Endothelial cell of umbilical vein (primary cell): Measurements from ENCODE around the gene TPK1. TPM values are rescaled to one million over a fixed set of nuclear protein-coding genes. Genes with fewer than 3 reads are reported as not detected.

Experiments
- BruUV-seq: library from RNA; stranded (reverse); fragments of 400-500 nt; replicated peaks from 2 replicates; lab custom pipeline; 2021; lab: Mats Ljungman, UMichigan
- CTCF ChIA-PET: fragments of 300-600, 350-600 bp; sonication (Branson Sonifier 250); formaldehyde crosslinking; loops from one replicate; lab custom pipeline; 2021; ENCODE audit warnings: antibody characterized with exemption, inconsistent platforms; lab: Charles Lee
- POLR2A ChIA-PET: fragments of 300-600, 350-600 bp; sonication (Branson Sonifier 250); formaldehyde crosslinking; loops from one replicate; lab custom pipeline; 2021; ENCODE audit warnings: antibody characterized with exemption, inconsistent platforms; lab: Charles Lee
- DNase-seq: peaks from one replicate; pipeline ENCODE4 v3.0.0-alpha.2; 2011; ENCODE audit warnings: low read depth, low spot score
- FAIRE-seq: peaks from 2 replicates; lab custom pipeline; 2011; peaks lifted over from hg19 to GRCh38; lab: Jason Lieb, UNC
- H2AFZ ChIP-seq: 2 replicates; pipeline ENCODE4 v1.6.0; 2012; ENCODE audit warnings: low read depth, low read length, control low read depth, inconsistent platforms
- H3K27ac ChIP-seq: 2 replicates; pipeline ENCODE4 v1.5.1; 2011; ENCODE audit warnings: low read depth, mild to moderate bottlenecking, control low read depth, low read length, moderate library complexity; ENCODE audit not compliant: insufficient read depth
- H3K27me3 ChIP-seq, 2 experiments: 2 replicates each; pipeline versions ENCODE4 v1.6.0 to v1.6.1; 2011; ENCODE audit warnings: low read length in 2 of 2, mixed read lengths in 1 of 2; ENCODE audit not compliant: control insufficient read depth in 2 of 2, insufficient read depth in 2 of 2
- H3K36me3 ChIP-seq, 2 experiments: 2 replicates in 1 of 2; 3 replicates in 1 of 2; pipeline ENCODE4 v1.5.1; 2011; ENCODE audit warnings: low read length in 2 of 2, mild to moderate bottlenecking in 1 of 2, moderate library complexity in 1 of 2; ENCODE audit not compliant: control insufficient read depth in 2 of 2, insufficient read depth in 2 of 2; ENCODE audit errors: extremely low read depth in 1 of 2
- H3K4me1 ChIP-seq: 3 replicates; pipeline ENCODE4 v1.5.1; 2011; ENCODE audit warnings: mild to moderate bottlenecking, low read length; ENCODE audit not compliant: control insufficient read depth, insufficient read depth; ENCODE audit errors: extremely low read depth
- H3K4me2 ChIP-seq: 2 replicates; pipeline ENCODE4 v1.6.1; 2011; ENCODE audit warnings: low read length, control low read depth, mixed read lengths; ENCODE audit not compliant: insufficient read depth
- H3K4me3 ChIP-seq, 3 experiments: fragments of 200-600 bp in 1 of 3; sonication (generic), shearing (Covaris generic) in 1 of 3; replicated peaks in 1 of 3; 2 replicates each; pipeline ENCODE4 v1.5.1; 2011 to 2016; ENCODE audit warnings: control low read depth in 3 of 3, low read length in 3 of 3, mild to moderate bottlenecking in 2 of 3, inconsistent platforms in 1 of 3, low read depth in 1 of 3, moderate library complexity in 1 of 3; ENCODE audit not compliant: insufficient read depth in 1 of 3
- H3K79me2 ChIP-seq: 2 replicates; pipeline ENCODE4 v1.6.0; 2012; ENCODE audit warnings: low read length, inconsistent platforms; ENCODE audit not compliant: control insufficient read depth, insufficient read depth
- H3K9ac ChIP-seq: replicated peaks from 2 replicates; pipeline ENCODE3; 2011; ENCODE audit warnings: low read length, control low read depth; ENCODE audit not compliant: insufficient read depth; ENCODE audit errors: extremely low read depth
- H3K9me1 ChIP-seq: replicated peaks from 3 replicates; pipeline ENCODE4 v1.6.0; 2011; ENCODE audit warnings: mild to moderate bottlenecking, low read length; ENCODE audit not compliant: control insufficient read depth, insufficient read depth; ENCODE audit errors: extremely low read depth
- H3K9me3 ChIP-seq: replicated peaks from 2 replicates; pipeline ENCODE4 v1.5.1; 2012; ENCODE audit warnings: low read length, inconsistent platforms; ENCODE audit not compliant: control insufficient read depth, insufficient read depth
- H4K20me1 ChIP-seq: replicated peaks from 2 replicates; pipeline ENCODE3; 2011; ENCODE audit warnings: mild to moderate bottlenecking, low read length; ENCODE audit not compliant: control insufficient read depth, insufficient read depth; ENCODE audit errors: extremely low read depth
- EZH2 ChIP-seq: IDR thresholded peaks from 2 replicates; pipeline ENCODE4 v1.6.1; 2012; ENCODE audit warnings: borderline replicate concordance, low read depth, mild to moderate bottlenecking, moderate library complexity, low read length, inconsistent platforms; ENCODE audit not compliant: severe bottlenecking
- FOS ChIP-seq: IDR thresholded peaks from 2 replicates; pipeline ENCODE4 v1.6.1; 2011; ENCODE audit warnings: mild to moderate bottlenecking, low read length, moderate library complexity, borderline replicate concordance; ENCODE audit not compliant: insufficient read depth
- GATA2 ChIP-seq: IDR thresholded peaks from 2 replicates; pipeline ENCODE4 v1.7.0; 2011; ENCODE audit warnings: low read depth, mild to moderate bottlenecking, moderate library complexity, mixed read lengths, low read length; ENCODE audit not compliant: insufficient read length, insufficient read depth
- JUN ChIP-seq: IDR thresholded peaks from 2 replicates; pipeline ENCODE4 v1.6.1; 2011; ENCODE audit warnings: borderline replicate concordance, low read depth; ENCODE audit not compliant: insufficient read length, insufficient read depth
- MYC ChIP-seq: IDR thresholded peaks from one replicate; pipeline ENCODE4 v1.6.1; 2011; ENCODE audit warnings: mild to moderate bottlenecking, low read depth, low read length
- POLR2A ChIP-seq: IDR thresholded peaks from 2 replicates; pipeline ENCODE4 v1.6.1; 2012; ENCODE audit warnings: low read depth, mild to moderate bottlenecking, control low read depth, low read length
- POLR2AphosphoS5 ChIP-seq: IDR thresholded peaks from 2 replicates; pipeline ENCODE4 v1.6.1; 2012; ENCODE audit warnings: low read depth, mild to moderate bottlenecking, control low read depth, low read length, moderate library complexity; ENCODE audit not compliant: insufficient read depth
- dilution Hi-C: fragments of 300-500 bp; cut with MboI; formaldehyde crosslinking; loops from one replicate; pipeline ENCODE4 v1.15.0; 2019; ENCODE audit warnings: low sequenced_read_pairs; ENCODE audit not compliant: extremely low pct_ligation_motif_present
- intact Hi-C: fragments of 100-400 bp; cut with micrococcal nuclease; formaldehyde crosslinking; loops from one replicate; pipeline ENCODE4 v1.10.0; 2022
- polyA plus RNA-seq, 4 experiments: library from polyadenylated mRNA; depleted of rRNA in 3 of 4; stranded (reverse) in 3 of 4; unstranded in 1 of 4; fragments of >200 nt; gene quantifications; 2 replicates each; pipeline versions ENCODE4 v1.2.1 to v1.2.3, GENCODE V29; 2011 to 2012; ENCODE audit warnings: missing spikeins in 1 of 4
- total RNA-seq: library from RNA; stranded (reverse); gene quantifications from 2 replicates; pipeline ENCODE4 v1.2.3, GENCODE V29; 2021
- TF ChIP-seq, protein P1 (sequence below), 2 donors: IDR thresholded peaks; 1 replicate in 1 of 2; 2 replicates in 1 of 2; pipeline ENCODE4 v1.5.1; 2011; ENCODE audit warnings: low read length in 2 of 2, mild to moderate bottlenecking in 2 of 2, moderate library complexity in 2 of 2, control low read depth in 1 of 2, inconsistent platforms in 1 of 2, low read depth in 1 of 2; ENCODE audit not compliant: insufficient read depth in 1 of 2; ENCODE audit errors: extremely low read depth in 1 of 2
- TF ChIP-seq, protein P2 (sequence below): IDR thresholded peaks from 2 replicates; pipeline ENCODE4 v1.6.1; 2011; ENCODE audit not compliant: insufficient read depth, insufficient read length

Gene TPK1
- total and polyA plus RNA-seq, 2 donors (not counting 3 experiments of a cell fraction or from before 2014, with no cell fraction given), result 7.5 to 9.3 TPM

DNA sequence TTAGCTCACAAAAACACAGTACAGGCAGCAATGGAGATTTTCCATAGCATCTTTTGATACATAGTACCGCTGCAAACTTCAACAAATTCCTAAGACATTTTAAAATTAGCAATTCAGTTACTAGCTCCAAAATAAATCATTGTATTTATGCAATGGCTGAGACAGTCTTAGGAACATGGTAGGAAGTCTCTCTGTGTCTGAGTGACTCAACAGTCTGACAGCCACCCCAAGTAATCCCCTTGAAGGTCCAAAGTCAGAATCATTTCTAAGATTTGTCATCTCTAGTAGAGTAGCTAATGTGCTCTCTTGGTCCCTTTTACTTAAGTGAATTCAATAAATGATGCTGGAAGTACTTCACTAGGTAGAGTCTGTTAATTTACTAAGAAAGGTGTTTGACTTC is 338.6 kb downstream of the TPK1 start:
- dilution Hi-C loops, result no loop called here

DNA sequence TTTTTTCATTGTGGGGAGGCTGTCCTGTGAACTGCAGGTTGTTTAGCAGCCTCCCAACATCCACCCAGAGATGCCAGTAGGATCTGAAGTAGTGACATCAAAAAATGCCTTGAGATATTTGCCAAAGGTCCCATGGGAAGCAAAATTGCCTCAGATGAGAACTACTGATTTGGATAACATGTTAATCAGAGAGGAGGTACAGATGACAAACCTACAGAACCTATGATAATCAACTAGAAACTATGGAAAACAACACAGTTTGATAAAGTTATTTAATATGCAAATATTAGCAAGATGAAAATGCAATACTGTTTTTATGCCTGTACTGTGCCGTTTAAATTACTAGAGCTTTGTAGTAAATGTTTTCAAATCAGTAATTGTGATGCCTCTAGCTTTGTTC is 341.5 kb downstream of the TPK1 start:
- Histone ChIP-seq H2AFZ (no peak overlapping the region), H3K27me3 (no peaks in the 10 kb centered on the region), H3K4me2 (no peak overlapping the region), H3K27ac (no peak overlapping the region), H3K9ac (no peak overlapping the region), H3K36me3 (no peaks in the 10 kb centered on the region), H4K20me1 (no peaks in the 10 kb centered on the region), H3K4me3 (no peak overlapping the region), H3K9me1 (no peaks in the 10 kb centered on the region), H3K9me3 (no peaks in the 10 kb centered on the region), H3K4me1 (no peaks in the 10 kb centered on the region), H3K79me2 (no peaks in the 10 kb centered on the region)
- intact Hi-C loops (no loop called here), dilution Hi-C loops (no loop called here)
- no TSS peak for BruUV-seq
- FAIRE-seq (no peak), DNase-seq (no peak)
- ChIA-PET POLR2A (no interaction called here), CTCF (interaction anchor here (0.7 kb wide), 1 partner anchor 54 kb away, joined by 3 read pairs; no protein-coding TSS in a partner anchor)
- TF ChIP-seq, protein P1, sequence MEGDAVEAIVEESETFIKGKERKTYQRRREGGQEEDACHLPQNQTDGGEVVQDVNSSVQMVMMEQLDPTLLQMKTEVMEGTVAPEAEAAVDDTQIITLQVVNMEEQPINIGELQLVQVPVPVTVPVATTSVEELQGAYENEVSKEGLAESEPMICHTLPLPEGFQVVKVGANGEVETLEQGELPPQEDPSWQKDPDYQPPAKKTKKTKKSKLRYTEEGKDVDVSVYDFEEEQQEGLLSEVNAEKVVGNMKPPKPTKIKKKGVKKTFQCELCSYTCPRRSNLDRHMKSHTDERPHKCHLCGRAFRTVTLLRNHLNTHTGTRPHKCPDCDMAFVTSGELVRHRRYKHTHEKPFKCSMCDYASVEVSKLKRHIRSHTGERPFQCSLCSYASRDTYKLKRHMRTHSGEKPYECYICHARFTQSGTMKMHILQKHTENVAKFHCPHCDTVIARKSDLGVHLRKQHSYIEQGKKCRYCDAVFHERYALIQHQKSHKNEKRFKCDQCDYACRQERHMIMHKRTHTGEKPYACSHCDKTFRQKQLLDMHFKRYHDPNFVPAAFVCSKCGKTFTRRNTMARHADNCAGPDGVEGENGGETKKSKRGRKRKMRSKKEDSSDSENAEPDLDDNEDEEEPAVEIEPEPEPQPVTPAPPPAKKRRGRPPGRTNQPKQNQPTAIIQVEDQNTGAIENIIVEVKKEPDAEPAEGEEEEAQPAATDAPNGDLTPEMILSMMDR (IDR thresholded peaks at IDR 0.05; ENCODE audit: extremely low read depth in 1 of 2, insufficient read depth in 1 of 2, low read depth in 1 of 2, low read length in 2 of 2), result no peak
- TF ChIP-seq, protein P2, sequence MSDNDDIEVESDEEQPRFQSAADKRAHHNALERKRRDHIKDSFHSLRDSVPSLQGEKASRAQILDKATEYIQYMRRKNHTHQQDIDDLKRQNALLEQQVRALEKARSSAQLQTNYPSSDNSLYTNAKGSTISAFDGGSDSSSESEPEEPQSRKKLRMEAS, result no peak
- TF ChIP-seq POLR2AphosphoS5 (no peak), POLR2A (no peak), EZH2 (no peak), FOS (no peak), JUN (no peak), GATA2 (no peak), MYC (no peak)

More for the DNA sequence above, 338.6 kb downstream of the TPK1 start:
- no peaks in the 10 kb centered on the region for H4K20me1 ChIP-seq
- no peak overlapping the region for H3K27ac ChIP-seq
- no peaks in the 10 kb centered on the region for H3K36me3 ChIP-seq
- FAIRE-seq, result no peak
- H3K9me1 ChIP-seq, result no peaks in the 10 kb centered on the region
- H3K9me3 ChIP-seq, result no peaks in the 10 kb centered on the region
- H3K79me2 ChIP-seq, result no peaks in the 10 kb centered on the region
- intact Hi-C loops, result no loop called here
- H3K4me3 ChIP-seq, result no peak overlapping the region
- TF ChIP-seq GATA2, result no peak
- TF ChIP-seq FOS, result no peak
- no peak for TF ChIP-seq EZH2
- TF ChIP-seq POLR2AphosphoS5, result no peak
- TF ChIP-seq, protein P2, result no peak
- H3K4me2 ChIP-seq, result no peak overlapping the region
- CTCF ChIA-PET, result no interaction called here
- no peak overlapping the region for H2AFZ ChIP-seq
- POLR2A ChIA-PET, result no interaction called here
- DNase-seq, result no peak
- H3K4me1 ChIP-seq, result no peaks in the 10 kb centered on the region
- H3K9ac ChIP-seq, result no peak overlapping the region
- no peaks in the 10 kb centered on the region for H3K27me3 ChIP-seq
- no TSS peak for BruUV-seq
